Psoas muscle (tissue), 8 donors: Measurements from ENCODE around the gene MYBPC2. TPM values are rescaled to one million over a fixed set of nuclear protein-coding genes. Genes with fewer than 3 reads are reported as not detected.

ENCODE experiments used
- ATAC-seq, 4 donors: fragments of 200-7000 bp; cut with Tn5 transposase; one replicate each; pipeline ENCODE4 v1.9.1; 2020; ENCODE audit warnings: moderate library complexity in 3 of 4, mild to moderate bottlenecking in 2 of 4
- DNase-seq, 2 donors: peaks; one replicate each; pipeline ENCODE4 v3.0.0-alpha.2; 2020
- H3K27ac ChIP-seq: fragments of 200-600 bp; one replicate; pipeline ENCODE4 v1.8.0; 2022
- H3K27me3 ChIP-seq, 3 donors: fragments of 200-600 bp in 1 of 3; one replicate each; pipeline versions ENCODE4 v1.6.1 to v1.8.0; 2013 to 2022; ENCODE audit warnings: low read length in 2 of 3, mild to moderate bottlenecking in 2 of 3, moderate library complexity in 1 of 3; ENCODE audit not compliant: insufficient read depth in 3 of 3
- H3K36me3 ChIP-seq, 2 donors: fragments of 200-600 bp in 1 of 2; one replicate each; pipeline versions ENCODE4 v1.6.1 to v1.8.0; 2013 to 2022; ENCODE audit warnings: low read depth in 1 of 2, mild to moderate bottlenecking in 1 of 2, moderate library complexity in 1 of 2; ENCODE audit not compliant: insufficient read depth in 1 of 2
- H3K4me1 ChIP-seq: fragments of 200-600 bp; one replicate; pipeline ENCODE4 v1.8.0; 2022
- H3K4me3 ChIP-seq: fragments of 200-600 bp; one replicate; pipeline ENCODE4 v1.8.0; 2022; ENCODE audit warnings: mild to moderate bottlenecking
- H3K9me3 ChIP-seq: fragments of 200-600 bp; one replicate; pipeline ENCODE4 v1.8.0; 2022
- CTCF ChIP-seq: fragments of 200-600 bp; IDR thresholded peaks from one replicate; pipeline ENCODE4 v1.8.0; 2022; ENCODE audit warnings: antibody characterized with exemption
- WGBS, 3 donors: extraction: QIAGEN DNeasy Blood & Tissue Kit; methylation state at CpG; one replicate each; pipeline versions ENCODE4 v1.1.6 to v1.1.7; 2013; 5-methylcytosine and 5-hydroxymethylcytosine counted together
- intact Hi-C, 2 donors: fragments of 100-400 bp; cut with DNase I; formaldehyde crosslinking; loops; one replicate each; pipeline versions ENCODE4 v1.11.0 to v1.14.2; 2022
- polyA plus RNA-seq, 3 donors: library from polyadenylated mRNA; stranded (reverse); fragments of 200-250 nt; gene quantifications; one replicate each; pipeline ENCODE4 v1.2.3, GENCODE V29; 2013
- total RNA-seq, 4 donors: library from RNA; stranded (reverse); fragmentation: NEBNext Ultra II Directional in 2 of 4; extraction: Animal tissue kit (Norgen Biotek cat#: 25700) in 2 of 4; gene quantifications; one replicate each; pipeline versions ENCODE4 v1.2.1 to v1.2.4, GENCODE V29; 2021 to 2023
- donor health status: healthy with polysubstance abuse.
- donor health status: DM: no; HTN: no; CAD: no; lungs with moderate emphysema.
- donor health status: Bipolar disorder and iron deficiency.
- donor health status: healthy.
- donor health status: DM: yes; HTN: yes; CAD: no.
- donor health status: DM: no; HTN: no; CAD: no.
- donor health status: DM: no; HTN: no; CAD: no.
- donor health status: DM: yes; HTN: yes; CAD: no.

MYBPC2 gene
- total and polyA plus RNA-seq, 7 donors, result 65.8 to 1,898 (median 1,123) TPM

DNA sequence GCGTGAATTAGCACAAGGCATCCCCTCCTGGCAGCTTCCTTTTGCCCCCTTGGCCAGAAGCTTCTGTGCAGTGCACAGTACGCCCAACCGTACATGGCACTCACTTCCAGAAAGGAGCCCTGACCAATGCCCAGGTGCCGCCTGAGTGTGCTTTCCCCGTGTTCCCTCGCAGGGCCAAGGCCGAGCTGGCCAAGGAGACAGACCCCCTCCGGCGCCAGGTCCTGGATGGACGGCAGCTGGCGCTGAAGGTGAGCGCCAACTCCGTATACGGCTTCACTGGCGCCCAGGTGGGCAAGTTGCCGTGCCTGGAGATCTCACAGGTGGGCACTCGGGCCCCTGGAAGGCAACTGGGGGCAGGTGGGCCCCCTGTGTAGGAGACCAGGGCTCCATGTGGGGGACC, 23.3 kb upstream of the MYBPC2 start:
- Histone ChIP-seq H3K27me3 (no peaks in the 10 kb centered on the region), H3K36me3 (peaks cover 4 to 30% of the 10 kb centered on the region in 2 donors), H3K4me1 (no peaks in the 10 kb centered on the region), H3K9me3 (no peaks in the 10 kb centered on the region), H3K4me3 (no peak overlapping the region), H3K27ac (no peak overlapping the region)
- intact Hi-C loops, result no loop called here
- 94 to 96% (median 95%) methylated on average over 16 to 17 of the region's 17 CpGs for WGBS, 3 donors
- TF ChIP-seq CTCF, result no peak
- ATAC-seq, result no peak
- no peak for DNase-seq

- DNase-seq (no peak), ATAC-seq (no peak)
- no peaks in the 10 kb centered on the region for H3K9me3 ChIP-seq
- H3K4me3 ChIP-seq, result no peak overlapping the region
- no peak overlapping the region for H3K27ac ChIP-seq
- H3K27me3 ChIP-seq, result no peaks in the 10 kb centered on the region
- intact Hi-C loops, result loop anchor here (5.0 kb wide), 2 partner anchors 38 to 53 kb away; no protein-coding TSS in a partner anchor
- peaks cover 4 to 30% of the 10 kb centered on the region in 2 donors for H3K36me3 ChIP-seq
- 84 to 87% (median 86%) methylated on average over 10 of the region's 10 CpGs for WGBS, 3 donors
- TF ChIP-seq CTCF, result no peak
- H3K4me1 ChIP-seq, result no peaks in the 10 kb centered on the region
These were observed 22.6 kb upstream of the MYBPC2 start for GRCh38 chr19:50410109-50410508.

GRCh38 chr19:50412419-50412818, 20.3 kb upstream of the MYBPC2 start:
- H3K36me3 ChIP-seq, result peaks cover 4 to 18% of the 10 kb centered on the region in 2 donors
- H3K9me3 ChIP-seq, result no peaks in the 10 kb centered on the region
- DNase-seq, result no peak
- no peak overlapping the region for H3K4me3 ChIP-seq
- intact Hi-C loops, result loop anchor here (2.0 to 5.0 kb wide), 3 partner anchors 40 to 55 kb away; no protein-coding TSS in a partner anchor
- H3K27ac ChIP-seq, result no peak overlapping the region
- no peak for ATAC-seq
- WGBS, 3 donors, result 96 to 100% (median 98%) methylated on average over 2 of the region's 2 CpGs
- H3K27me3 ChIP-seq, result no peaks in the 10 kb centered on the region
- H3K4me1 ChIP-seq, result no peaks in the 10 kb centered on the region
- no peak for TF ChIP-seq CTCF

DNA sequence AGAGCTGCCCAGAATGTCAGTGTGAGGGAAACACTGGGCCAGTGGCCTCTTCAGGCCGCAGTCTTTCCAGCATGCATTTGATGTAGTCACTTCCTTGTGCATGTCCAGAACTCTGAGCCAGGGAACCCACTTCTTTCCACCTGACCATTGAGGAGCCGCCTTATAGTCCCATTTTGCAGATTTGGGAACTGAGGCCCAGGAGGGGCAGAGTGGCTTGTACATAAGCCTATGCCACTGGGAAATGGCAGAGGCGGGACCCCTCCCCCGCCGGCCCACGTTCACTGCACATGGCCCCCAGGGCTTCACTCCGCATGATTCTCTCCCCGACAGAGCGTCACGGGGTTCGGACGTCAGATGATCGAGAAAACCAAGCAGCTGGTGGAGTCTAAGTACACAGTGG, 19.6 kb upstream of the MYBPC2 start:
- peaks cover 4 to 18% of the 10 kb centered on the region in 2 donors for H3K36me3 ChIP-seq
- DNase-seq (no peak), ATAC-seq (no peak)
- TF ChIP-seq CTCF, result no peak
- no peaks in the 10 kb centered on the region for H3K9me3 ChIP-seq
- WGBS, 3 donors, result 90 to 96% (median 94%) methylated on average over 13 of the region's 13 CpGs
- no peak overlapping the region for H3K4me3 ChIP-seq
- intact Hi-C loops, result loop anchor here (2.0 to 5.0 kb wide), 3 partner anchors 41 to 56 kb away; no protein-coding TSS in a partner anchor
- no peak overlapping the region for H3K27ac ChIP-seq
- H3K4me1 ChIP-seq, result no peaks in the 10 kb centered on the region
- H3K27me3 ChIP-seq, result no peaks in the 10 kb centered on the region

DNA sequence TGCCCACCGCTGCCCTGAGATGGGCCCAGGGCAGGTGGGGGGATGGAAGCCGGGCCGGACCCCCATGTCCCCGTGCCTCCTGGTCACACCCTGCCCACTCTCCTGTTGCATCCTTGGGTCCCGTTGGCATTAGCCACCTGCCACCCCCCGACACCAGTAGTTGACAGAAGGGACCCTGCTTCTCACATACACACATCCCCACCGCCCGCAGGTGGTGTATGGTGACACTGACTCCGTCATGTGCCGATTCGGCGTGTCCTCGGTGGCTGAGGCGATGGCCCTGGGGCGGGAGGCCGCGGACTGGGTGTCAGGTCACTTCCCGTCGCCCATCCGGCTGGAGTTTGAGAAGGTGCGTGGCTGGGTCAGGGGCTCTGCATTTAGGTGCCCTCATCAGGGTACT, 19.2 kb upstream of the MYBPC2 start:
- ATAC-seq (no peak), DNase-seq (no peak)
- 93 to 95% (median 93%) methylated on average over 21 of the region's 21 CpGs for WGBS, 3 donors
- peaks cover 4 to 18% of the 10 kb centered on the region in 2 donors for H3K36me3 ChIP-seq
- H3K27ac ChIP-seq, result no peak overlapping the region
- no peak for TF ChIP-seq CTCF
- H3K9me3 ChIP-seq, result no peaks in the 10 kb centered on the region
- no peak overlapping the region for H3K4me3 ChIP-seq
- H3K27me3 ChIP-seq, result peaks cover 0 to under 1% (median 0%) of the 10 kb centered on the region in 3 donors
- H3K4me1 ChIP-seq, result peaks cover 3% of the 10 kb centered on the region
- intact Hi-C loops, result loop anchor here (2.0 to 5.0 kb wide), 3 partner anchors 41 to 56 kb away; no protein-coding TSS in a partner anchor
